Bronchus fibroblast of lung (primary cell): Measurements from ENCODE around the gene BLOC1S3. TPM values are rescaled to one million over a fixed set of nuclear protein-coding genes. Genes with fewer than 3 reads are reported as not detected.

Experiments used
- total RNA-seq: library from RNA; depleted of rRNA; stranded (reverse); fragments of >200 nt; gene quantifications from 2 replicates; pipeline ENCODE4 v1.2.3, GENCODE V29; 2015

The BLOC1S3 gene
- 3.2 and 6.4 TPM in 2 replicates for total RNA-seq

DNA sequence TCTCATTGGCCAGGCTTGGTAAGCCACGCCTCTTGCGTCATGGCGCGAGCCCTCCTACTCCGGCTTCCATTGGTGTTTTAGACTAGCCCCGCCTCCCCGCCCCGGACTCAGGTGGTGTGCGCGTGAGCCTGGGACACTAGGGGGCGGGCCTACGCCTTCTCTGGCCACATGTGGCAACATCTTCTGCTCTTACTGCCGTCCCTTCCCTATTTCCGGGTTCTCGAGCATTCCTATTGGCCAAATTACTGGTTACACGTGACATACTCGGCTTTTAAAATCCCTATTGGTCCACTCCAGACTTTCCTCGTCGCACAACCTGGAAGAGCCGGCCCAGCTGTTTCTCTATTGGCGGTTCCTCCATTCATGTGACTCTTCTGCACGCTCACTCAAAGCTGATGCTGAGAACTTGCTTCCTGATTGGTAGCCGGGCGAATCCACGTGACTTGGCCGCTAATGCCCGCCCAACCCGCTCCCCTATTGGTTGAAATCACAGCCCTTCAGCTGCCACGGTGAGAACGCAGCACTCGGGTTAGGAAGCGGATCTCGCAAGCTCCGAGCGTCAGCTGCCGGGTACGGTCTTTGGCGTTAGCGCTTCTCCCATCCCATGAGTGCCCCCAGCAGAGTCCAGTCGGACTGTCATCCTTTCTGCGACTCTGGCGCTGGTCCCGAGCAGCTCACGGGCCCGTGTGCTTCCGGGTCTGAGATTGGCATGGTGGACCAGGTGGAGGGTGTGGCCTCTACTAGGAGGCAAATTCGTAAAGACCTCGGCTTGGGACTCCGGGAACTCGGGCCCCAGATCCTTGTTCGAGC is at the start of gene BLOC1S3:
TSS of gene BLOC1S3 (plus strand) at position 523 of the 810 bp plus-strand sequence. CDS start 513 bp downstream, outside the sequence.

GRCh38 chr19:45160870-45161737 is 17.5 kb upstream of the BLOC1S3 start, which contains the start of gene NKPD1:
TSS of gene NKPD1 (minus strand) at chr19:45160982. CDS start at chr19:45160150, 832 bp downstream.

DNA sequence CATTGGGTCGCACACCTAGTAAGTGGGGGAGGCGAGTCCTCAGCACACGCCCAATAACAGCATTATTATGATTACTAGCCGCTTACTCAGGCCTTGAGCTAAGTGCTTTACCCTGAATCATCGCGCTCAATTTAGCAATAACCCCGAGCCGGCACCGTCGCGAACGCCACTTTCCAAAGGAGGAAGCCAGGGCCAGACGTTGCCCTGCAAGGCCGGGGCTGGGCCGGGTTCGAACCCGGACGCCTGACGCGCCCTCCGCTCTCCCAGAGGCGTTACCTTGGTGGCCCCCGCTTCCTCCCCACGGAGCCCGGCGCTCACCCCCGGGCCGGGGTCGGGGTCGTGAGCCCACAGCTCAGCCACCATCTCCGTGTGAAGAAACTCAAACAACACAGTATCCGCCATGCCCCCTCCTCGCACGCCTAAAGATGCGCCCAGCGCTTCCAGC is 745 bp upstream of the BLOC1S3 start, which contains the start of gene TRAPPC6A:
TSS of gene TRAPPC6A (minus strand) at position 421 of the 445 bp plus-strand sequence. CDS start at position 402, 19 bp downstream.

Other genes with a start within 250 kb of the BLOC1S3 start
- gene APOC4, start 236.5 kb upstream of the BLOC1S3 start, total RNA-seq = not detected in 2 replicates
- gene APOC2, start 232.7 kb upstream of the BLOC1S3 start, total RNA-seq = not detected in 2 replicates
- gene CLPTM1, start 223.4 kb upstream of the BLOC1S3 start, total RNA-seq = 53.2 and 62.5 TPM in 2 replicates
- 9.9 and 11.6 TPM in 2 replicates for gene RELB, start 177.3 kb upstream of the BLOC1S3 start, total RNA-seq
- 34.9 and 46.4 TPM in 2 replicates for gene CLASRP, start 139.7 kb upstream of the BLOC1S3 start, total RNA-seq
- 0.17 and 0.45 TPM in 2 replicates for gene ZNF296, start 102.3 kb upstream of the BLOC1S3 start, total RNA-seq
- 34.6 and 45.5 TPM in 2 replicates for gene GEMIN7, start 99.5 kb upstream of the BLOC1S3 start, total RNA-seq
- 28.7 and 30.3 TPM in 2 replicates for gene PPP1R37, start 85.6 kb upstream of the BLOC1S3 start, total RNA-seq
- 0.15 and 0.34 TPM in 2 replicates for gene NKPD1, start 17.8 kb upstream of the BLOC1S3 start, total RNA-seq
- 10.1 and 13.2 TPM in 2 replicates for gene TRAPPC6A, start 547 bp upstream of the BLOC1S3 start, total RNA-seq
- not detected in 2 replicates for gene EXOC3L2, start 66.6 kb downstream of the BLOC1S3 start, total RNA-seq
- 12.8 and 14.0 TPM in 2 replicates for gene MARK4, start 72.5 kb downstream of the BLOC1S3 start, total RNA-seq
- gene CKM, start 144.1 kb downstream of the BLOC1S3 start, total RNA-seq = 0.15 and 0.17 TPM in 2 replicates
- gene KLC3, start 162.0 kb downstream of the BLOC1S3 start, total RNA-seq = 0.15 TPM in 1 of 2 replicates, not detected in the other
- gene ERCC2, start 191.8 kb downstream of the BLOC1S3 start, total RNA-seq = 24.9 and 27.1 TPM in 2 replicates
- gene PPP1R13L, start 226.3 kb downstream of the BLOC1S3 start, total RNA-seq = 2.7 and 3.3 TPM in 2 replicates
- 7.9 and 9.6 TPM in 2 replicates for gene POLR1G, start 227.9 kb downstream of the BLOC1S3 start, total RNA-seq
- 142 and 152 TPM in 2 replicates for gene ERCC1, start 245.1 kb downstream of the BLOC1S3 start, total RNA-seq